GM12891 (cell line): Measurements from ENCODE around the gene TCF20.

Experiments used
- DNase-seq: peaks from one replicate; pipeline ENCODE4 v3.0.0; 2011; ENCODE audit warnings: low spot score; ENCODE audit not compliant: insufficient read length
- FAIRE-seq: peaks from 2 replicates; lab custom pipeline; 2011; peaks lifted over from hg19 to GRCh38; lab: Jason Lieb, UNC
- PAX5 ChIP-seq: IDR thresholded peaks from 2 replicates; pipeline ENCODE4 v1.6.1; 2011; ENCODE audit warnings: low read length, moderate library complexity, mild to moderate bottlenecking; ENCODE audit not compliant: insufficient read depth, severe bottlenecking
- POLR2A ChIP-seq: IDR thresholded peaks from 2 replicates; pipeline ENCODE4 v1.6.1; 2011; ENCODE audit warnings: low read depth, low read length, control low read depth
- POLR2AphosphoS5 ChIP-seq: IDR thresholded peaks from 2 replicates; pipeline ENCODE4 v1.6.1; 2011; ENCODE audit warnings: low read depth, low read length, control low read depth
- POU2F2 ChIP-seq: IDR thresholded peaks from 2 replicates; pipeline ENCODE4 v1.6.1; 2011; ENCODE audit warnings: low read depth, mild to moderate bottlenecking, control low read depth, low read length, moderate library complexity
- SPI1 ChIP-seq: IDR thresholded peaks from 2 replicates; pipeline ENCODE4 v1.6.1; 2011; ENCODE audit warnings: low read depth, low read length, control low read depth
- TAF1 ChIP-seq: IDR thresholded peaks from 2 replicates; pipeline ENCODE4 v1.6.1; 2011; ENCODE audit warnings: low read depth, low read length, control low read depth

The TCF20 gene

DNA sequence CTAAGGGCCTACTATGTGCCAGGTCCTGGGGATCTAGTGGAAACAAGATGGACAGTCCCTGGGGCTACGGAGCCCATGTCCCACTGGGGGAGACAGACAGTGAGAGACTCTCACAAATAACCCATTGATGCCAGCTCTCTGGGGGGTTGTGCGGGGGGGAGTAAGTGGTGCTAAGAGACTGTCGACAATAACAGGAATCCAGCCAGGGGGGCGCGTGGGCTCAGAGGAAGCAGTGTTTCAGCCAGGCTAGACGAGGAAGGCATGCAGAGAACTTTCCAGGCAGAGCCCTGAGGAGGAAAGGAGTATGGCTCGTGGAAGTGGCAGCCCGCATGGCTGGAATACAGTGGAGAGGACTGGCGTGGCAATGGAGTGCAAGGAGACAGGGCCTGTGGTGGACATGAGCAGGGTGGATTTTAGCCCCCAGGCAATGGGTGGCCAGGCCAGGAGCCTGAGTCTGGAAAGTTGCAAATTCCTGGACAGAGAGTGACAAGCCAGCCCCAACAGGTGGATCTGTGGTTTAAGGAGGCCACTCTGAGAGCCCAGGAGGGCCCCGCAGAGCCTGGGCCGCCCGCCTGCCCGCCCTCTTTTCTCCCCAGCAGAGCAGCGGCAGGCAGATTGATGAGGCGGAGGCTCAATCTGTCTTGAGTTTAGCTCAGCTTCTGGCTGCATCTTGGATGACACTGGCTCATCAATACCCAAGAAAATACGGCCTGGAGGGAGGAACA is 40.0 kb upstream of the TCF20 start:
- DNase-seq, result no peak
- no peak for FAIRE-seq
- no peak for TF ChIP-seq PAX5
- no peak for TF ChIP-seq SPI1

DNA sequence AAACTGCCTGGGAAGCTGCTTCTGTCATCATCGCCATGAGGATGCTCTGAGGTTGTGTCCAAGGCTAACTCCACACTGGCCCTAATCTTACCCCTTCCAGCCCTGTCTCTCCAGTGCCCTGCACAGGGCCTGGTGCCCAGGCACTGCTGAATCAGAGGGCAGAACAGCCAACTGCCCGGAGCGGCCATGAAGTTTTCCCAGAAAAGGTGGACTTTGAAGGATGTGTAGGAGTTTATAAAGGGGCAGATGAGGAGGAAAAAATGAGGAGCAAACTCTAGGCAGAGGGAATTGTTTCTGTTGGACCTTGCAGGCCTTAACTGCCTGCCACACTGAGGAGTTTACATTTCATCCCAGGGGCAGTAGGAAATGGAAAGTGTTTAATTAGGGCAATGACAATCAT is 39.4 kb upstream of the TCF20 start:
- FAIRE-seq, result no peak
- no peak for DNase-seq
- TF ChIP-seq POLR2A (no peak), POU2F2 (no peak), PAX5 (no peak)

DNA sequence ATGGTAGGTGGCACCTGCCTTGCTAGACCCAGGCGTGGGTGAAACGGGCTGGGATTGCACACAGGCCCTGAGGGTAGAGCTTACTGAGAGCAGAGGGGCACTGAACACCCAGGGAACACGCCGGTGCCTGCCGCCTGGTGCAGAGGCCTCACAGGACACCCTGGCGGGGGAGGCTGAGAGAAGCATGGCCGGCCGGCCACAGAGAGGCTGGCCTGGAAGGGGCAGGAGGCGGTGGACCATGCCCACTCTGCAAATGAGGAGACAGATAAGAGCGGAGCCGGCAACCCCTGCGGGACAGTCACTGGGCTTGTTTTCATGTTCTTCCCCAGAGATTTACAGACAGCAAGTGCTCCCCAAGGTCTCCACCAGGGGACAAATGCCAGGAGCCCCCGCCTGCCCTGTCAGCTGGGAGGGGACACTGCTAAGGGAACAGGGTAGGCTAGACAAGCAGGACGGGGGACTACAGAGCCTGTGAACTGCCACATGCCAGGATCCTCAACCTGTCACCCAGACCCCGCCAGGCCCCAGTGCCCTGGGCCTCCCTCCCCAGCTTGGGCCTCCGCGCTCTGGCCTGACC is 38.5 kb upstream of the TCF20 start:
- TF ChIP-seq POLR2AphosphoS5, result no peak
- TF ChIP-seq SPI1, result no peak
- no peak for TF ChIP-seq PAX5
- TF ChIP-seq TAF1, result no peak
- TF ChIP-seq POLR2A, result no peak
- no peak for TF ChIP-seq POU2F2
- FAIRE-seq (no peak), DNase-seq (no peak)

DNA sequence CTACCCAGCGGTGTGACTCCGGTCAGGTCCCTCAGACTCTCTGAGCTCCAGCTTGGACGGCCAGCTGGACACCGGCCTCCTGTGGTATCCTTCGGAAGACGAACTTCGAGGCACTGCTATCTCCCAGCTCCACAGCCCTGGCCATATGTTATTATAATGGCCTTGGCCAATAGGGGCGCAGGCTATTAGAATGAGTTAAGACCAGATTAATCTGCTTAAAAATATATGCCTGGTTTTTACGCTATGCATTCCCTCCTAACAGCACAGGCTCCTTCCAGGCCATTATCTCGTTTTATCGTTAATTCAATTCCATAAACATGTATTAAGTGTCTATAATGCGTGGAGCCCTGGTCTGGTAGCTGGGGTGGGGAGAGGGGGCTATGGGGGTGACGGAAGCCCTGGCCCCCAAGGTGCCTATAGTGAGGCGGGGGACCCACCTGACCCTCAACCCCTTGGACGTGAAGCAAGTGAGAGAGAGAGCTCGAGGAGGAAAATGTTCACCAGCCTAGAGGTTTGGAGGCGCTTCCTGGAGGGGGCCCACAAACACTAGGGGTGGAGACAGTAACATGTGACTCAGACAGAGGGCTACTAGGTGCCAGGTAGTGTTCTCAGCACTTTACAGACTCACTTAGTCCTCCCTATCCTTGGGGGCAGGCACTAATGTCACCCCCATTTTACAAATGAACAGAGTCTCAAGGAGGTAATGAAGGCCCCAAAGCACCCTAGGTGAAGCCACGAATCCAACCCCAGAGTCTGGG is 37.5 kb upstream of the TCF20 start:
- FAIRE-seq (no peak), DNase-seq (no peak)
- TF ChIP-seq PAX5 (no peak), TAF1 (no peak), SPI1 (no peak), POLR2AphosphoS5 (no peak), POLR2A (no peak), POU2F2 (no peak)

DNA sequence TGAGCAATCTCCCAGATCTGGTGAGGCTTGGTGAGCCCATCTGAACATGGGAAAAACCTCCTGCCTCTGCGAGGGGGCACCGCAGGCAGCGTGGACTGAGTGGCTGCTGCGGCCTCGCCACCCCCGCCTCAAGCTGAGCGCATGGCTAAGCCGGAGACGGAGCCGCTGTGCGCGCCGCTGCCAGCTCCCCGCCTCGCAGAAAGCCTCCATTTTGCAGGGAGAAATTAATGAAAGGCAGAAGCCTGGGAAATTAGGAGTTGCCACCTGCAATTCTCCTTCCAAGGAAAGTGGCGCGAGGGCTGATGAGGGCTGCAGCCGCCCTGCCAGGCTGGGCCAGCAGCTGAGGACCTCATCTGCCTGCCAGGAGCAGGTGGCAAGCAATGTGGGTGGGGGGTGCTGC is 35.6 kb upstream of the TCF20 start:
- FAIRE-seq, result no peak
- DNase-seq, result no peak
- no peak for TF ChIP-seq SPI1
- no peak for TF ChIP-seq TAF1
- no peak for TF ChIP-seq POLR2AphosphoS5
- no peak for TF ChIP-seq PAX5
- TF ChIP-seq POLR2A, result no peak
- TF ChIP-seq POU2F2, result no peak

DNA sequence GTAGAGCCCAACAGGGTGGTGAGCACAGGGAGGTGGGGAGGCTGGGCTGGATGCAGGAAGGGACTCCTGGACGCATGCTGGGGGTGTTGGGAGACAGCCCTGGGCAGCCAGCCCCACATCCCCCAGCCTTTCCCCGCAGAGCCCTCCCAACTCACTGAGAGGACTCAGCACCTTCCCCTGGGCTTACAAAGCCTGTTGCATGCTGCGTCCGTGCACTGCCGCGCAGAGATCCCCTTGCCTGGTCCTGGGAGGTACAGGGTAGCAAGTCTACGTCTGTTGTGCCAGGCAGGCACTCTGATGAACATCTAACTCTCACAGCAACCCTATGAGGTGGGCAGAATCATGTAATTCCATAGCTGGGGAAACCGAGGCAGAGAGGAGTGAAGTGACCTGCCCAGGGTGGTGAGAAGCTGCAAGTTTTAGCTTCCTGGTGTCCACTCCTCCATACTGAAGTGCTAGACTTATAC is 33.9 kb upstream of the TCF20 start:
- DNase-seq, result no peak
- no peak for TF ChIP-seq POU2F2
- TF ChIP-seq POLR2A, result no peak
- TF ChIP-seq TAF1, result no peak
- TF ChIP-seq POLR2AphosphoS5, result no peak
- TF ChIP-seq SPI1, result no peak
- TF ChIP-seq PAX5, result no peak
- FAIRE-seq, result no peak

DNA sequence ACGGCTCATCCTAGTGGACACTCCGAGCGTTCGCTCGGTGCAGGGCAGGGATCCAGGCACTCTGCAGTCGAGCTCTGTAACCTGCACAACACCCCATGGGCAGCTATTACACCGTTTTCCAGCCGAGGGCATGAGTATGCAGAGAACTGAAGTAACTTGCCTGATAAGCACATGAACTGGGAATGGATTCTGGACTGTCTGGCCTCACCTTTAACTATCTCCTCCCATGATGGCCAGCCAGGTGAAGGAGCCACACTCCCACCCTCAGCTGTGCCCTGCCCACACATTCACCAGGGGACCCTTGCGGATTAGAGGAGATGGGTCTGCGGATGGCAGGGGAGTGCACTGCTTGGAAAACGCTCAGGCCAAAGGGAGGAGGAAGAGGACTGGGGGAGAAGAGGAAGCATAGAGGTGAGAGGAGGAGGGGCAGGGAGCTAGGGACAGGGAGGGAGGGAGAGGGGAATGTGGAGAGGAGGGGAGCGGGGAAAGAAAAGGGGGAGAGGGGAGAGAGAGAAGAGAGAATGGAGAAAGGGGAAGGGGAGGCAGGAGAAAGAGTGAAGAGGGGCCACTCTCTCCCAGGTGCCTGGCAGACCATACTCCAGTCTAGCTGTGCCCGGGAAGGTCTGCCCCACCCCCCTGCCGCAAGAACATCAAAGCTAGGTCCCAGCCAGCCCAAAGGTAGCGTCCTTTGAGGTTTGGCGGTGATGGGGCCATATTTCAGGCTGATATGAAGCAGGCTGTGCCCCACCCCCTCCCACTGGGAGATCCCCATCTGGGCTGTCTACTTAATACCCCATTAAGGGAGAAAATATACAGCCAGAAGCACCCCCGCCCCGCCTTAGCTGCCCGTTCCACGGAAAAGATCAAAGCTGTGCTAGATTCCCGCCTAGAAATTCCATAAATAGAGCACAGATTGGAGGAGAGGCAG is 33.2 kb upstream of the TCF20 start:
- TF ChIP-seq POLR2AphosphoS5 (no peak), PAX5 (no peak), POU2F2 (no peak), SPI1 (no peak), POLR2A (no peak)
- no peak for DNase-seq
- FAIRE-seq, result no peak

DNA sequence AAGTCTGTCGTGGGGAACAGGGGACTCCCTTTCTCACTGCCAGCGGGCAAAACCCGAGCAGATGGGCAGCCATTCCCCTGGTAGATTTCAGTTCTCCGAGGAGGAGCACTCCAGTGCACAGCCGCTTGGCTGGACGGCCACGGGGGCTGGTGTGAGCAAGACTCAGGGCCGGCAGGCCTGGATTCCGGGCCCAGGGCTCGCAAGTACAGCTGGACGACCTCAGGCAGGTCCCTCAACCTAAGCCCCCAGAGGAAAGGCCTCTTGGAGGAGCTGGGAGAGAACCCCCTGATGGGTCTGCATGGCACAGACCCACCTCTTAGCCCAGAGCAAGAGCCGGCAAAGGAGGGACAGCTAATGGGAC is 31.3 kb upstream of the TCF20 start:
- FAIRE-seq (no peak), DNase-seq (no peak)
- TF ChIP-seq TAF1 (no peak), POU2F2 (no peak), SPI1 (no peak), PAX5 (no peak), POLR2A (no peak), POLR2AphosphoS5 (no peak)
